ENCODE measurements around the gene GP5. TPM values are rescaled to one million over a fixed set of nuclear protein-coding genes. Genes with fewer than 3 reads are reported as not detected.

GP5 gene
- total RNA-seq, 1 experiment from 2014 or later, result 0.05 TPM

DNA sequence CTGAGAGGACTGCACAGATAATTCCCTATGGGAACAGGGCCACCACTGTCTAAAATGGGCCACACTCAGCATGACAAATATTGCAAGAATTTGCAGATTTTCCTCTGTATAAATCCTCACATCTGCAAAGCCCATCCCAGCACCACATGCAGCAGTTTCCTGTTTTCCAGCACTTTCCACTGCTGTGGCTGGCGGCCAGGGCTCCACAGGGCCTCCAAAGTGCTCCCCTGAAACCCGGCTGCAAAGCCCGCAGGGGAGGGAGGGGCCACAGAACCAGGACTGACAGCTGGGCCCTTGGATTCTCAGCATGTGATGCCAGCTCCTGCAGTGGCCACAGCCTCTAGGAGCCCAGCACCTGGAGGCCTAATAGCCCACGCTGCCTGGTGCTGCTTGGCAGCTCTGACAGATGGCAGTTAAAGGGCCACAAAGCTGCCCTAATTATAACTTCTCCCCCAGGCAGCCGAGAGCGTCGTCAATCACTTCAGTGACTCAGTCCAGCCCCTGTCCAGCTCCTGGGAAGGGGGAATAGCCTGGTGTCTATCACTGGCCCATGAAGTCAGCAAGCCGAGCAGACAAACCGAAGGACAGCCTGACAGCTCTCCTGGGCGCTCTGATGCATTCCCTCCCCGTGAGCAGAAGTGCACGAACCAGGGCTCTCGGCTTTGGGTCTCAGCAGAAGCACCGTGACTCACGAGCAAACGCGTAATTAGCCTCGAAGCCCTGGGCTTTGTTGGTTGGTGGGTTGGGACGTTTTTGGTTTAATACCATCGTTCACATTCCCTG is 34.2 kb downstream of the GP5 start:
- Histone ChIP-seq H3K27ac (ENCODE audit: low read length) (no peak overlapping the region), H3K4me1 (ENCODE audit: control insufficient read depth, insufficient read depth, low read length) (peaks cover 6% of the 10 kb centered on the region), H3K36me3 (ENCODE audit: control insufficient read depth, insufficient read depth, low read length) (no peaks in the 10 kb centered on the region), H3K27me3 (ENCODE audit: control insufficient read depth, insufficient read depth, low read length) (0 out of 2 replicates have a peak, but pooled peaks cover 1% of the 10 kb centered on the region), H3K9me3 (ENCODE audit: control insufficient read depth, insufficient read depth, low read depth, low read length) (no peaks in the 10 kb centered on the region), H3K4me3 (ENCODE audit: low read depth in 2 of 2, low read length in 2 of 2) (no peak overlapping the region)
- in situ Hi-C loops (cut with HindIII; ENCODE audit: low pct_unique_long_range_greater_than_20kb, low sequenced_read_pairs), result no loop called here
- BruUV-seq (replicated peaks), result no TSS peak
- TF ChIP-seq SIN3A (IDR thresholded peaks at IDR 0.05; ENCODE audit: borderline replicate concordance, insufficient read depth, low read depth, low read length) (no peak), POLR2AphosphoS5 (IDR thresholded peaks at IDR 0.05; ENCODE audit: low read depth, low read length) (no peak)
- ChIA-PET POLR2A (interaction anchor here (0.7 kb wide), 1 partner anchor 10 kb away, joined by 3 read pairs; no protein-coding TSS in a partner anchor), CTCF (no interaction called here)
- intact Hi-C loops (cut with micrococcal nuclease; ENCODE audit: unreplicated experiment), result no loop called here
- DNase-seq (ENCODE audit: low read depth, low spot score) (no peak), ATAC-seq (peak; percentile 36; the same call in 1 of the 2 replicates)

DNA sequence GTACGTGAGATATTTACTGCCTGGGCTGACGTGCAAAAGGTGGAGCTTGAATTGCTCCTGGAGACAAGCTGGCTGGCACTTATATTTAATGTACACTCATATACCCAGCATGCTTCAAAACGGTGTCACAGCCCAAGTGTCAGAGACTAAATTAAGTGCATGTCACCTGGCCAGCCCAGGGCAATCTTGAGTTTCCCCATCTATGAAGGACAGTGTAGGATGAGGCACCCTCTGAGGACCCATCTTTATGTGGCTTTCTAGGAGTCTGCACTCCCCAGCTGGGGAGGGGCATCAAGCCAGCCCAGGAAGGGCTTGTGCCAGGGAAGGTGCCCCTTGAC is 34.8 kb downstream of the GP5 start:
- H3K4me1 ChIP-seq (ENCODE audit: control insufficient read depth, insufficient read depth, low read length), result 0 out of 2 replicates have a peak, but pooled peaks cover under 1% of the 10 kb centered on the region
- TF ChIP-seq, protein P1, sequence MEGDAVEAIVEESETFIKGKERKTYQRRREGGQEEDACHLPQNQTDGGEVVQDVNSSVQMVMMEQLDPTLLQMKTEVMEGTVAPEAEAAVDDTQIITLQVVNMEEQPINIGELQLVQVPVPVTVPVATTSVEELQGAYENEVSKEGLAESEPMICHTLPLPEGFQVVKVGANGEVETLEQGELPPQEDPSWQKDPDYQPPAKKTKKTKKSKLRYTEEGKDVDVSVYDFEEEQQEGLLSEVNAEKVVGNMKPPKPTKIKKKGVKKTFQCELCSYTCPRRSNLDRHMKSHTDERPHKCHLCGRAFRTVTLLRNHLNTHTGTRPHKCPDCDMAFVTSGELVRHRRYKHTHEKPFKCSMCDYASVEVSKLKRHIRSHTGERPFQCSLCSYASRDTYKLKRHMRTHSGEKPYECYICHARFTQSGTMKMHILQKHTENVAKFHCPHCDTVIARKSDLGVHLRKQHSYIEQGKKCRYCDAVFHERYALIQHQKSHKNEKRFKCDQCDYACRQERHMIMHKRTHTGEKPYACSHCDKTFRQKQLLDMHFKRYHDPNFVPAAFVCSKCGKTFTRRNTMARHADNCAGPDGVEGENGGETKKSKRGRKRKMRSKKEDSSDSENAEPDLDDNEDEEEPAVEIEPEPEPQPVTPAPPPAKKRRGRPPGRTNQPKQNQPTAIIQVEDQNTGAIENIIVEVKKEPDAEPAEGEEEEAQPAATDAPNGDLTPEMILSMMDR (IDR thresholded peaks at IDR 0.05), result no peak
- no peak for TF ChIP-seq TCF7L2 (IDR thresholded peaks at IDR 0.05; ENCODE audit: low read depth, low read length)
- TF ChIP-seq POLR2AphosphoS5 (IDR thresholded peaks at IDR 0.05; ENCODE audit: low read depth, low read length), result no peak
- TF ChIP-seq, protein P2, sequence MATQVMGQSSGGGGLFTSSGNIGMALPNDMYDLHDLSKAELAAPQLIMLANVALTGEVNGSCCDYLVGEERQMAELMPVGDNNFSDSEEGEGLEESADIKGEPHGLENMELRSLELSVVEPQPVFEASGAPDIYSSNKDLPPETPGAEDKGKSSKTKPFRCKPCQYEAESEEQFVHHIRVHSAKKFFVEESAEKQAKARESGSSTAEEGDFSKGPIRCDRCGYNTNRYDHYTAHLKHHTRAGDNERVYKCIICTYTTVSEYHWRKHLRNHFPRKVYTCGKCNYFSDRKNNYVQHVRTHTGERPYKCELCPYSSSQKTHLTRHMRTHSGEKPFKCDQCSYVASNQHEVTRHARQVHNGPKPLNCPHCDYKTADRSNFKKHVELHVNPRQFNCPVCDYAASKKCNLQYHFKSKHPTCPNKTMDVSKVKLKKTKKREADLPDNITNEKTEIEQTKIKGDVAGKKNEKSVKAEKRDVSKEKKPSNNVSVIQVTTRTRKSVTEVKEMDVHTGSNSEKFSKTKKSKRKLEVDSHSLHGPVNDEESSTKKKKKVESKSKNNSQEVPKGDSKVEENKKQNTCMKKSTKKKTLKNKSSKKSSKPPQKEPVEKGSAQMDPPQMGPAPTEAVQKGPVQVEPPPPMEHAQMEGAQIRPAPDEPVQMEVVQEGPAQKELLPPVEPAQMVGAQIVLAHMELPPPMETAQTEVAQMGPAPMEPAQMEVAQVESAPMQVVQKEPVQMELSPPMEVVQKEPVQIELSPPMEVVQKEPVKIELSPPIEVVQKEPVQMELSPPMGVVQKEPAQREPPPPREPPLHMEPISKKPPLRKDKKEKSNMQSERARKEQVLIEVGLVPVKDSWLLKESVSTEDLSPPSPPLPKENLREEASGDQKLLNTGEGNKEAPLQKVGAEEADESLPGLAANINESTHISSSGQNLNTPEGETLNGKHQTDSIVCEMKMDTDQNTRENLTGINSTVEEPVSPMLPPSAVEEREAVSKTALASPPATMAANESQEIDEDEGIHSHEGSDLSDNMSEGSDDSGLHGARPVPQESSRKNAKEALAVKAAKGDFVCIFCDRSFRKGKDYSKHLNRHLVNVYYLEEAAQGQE (IDR thresholded peaks at IDR 0.05; ENCODE audit: insufficient read depth in 1 of 2, low read depth in 2 of 2, low read length in 1 of 2), result no peak
- TF ChIP-seq SIN3A (IDR thresholded peaks at IDR 0.05; ENCODE audit: borderline replicate concordance, insufficient read depth, low read depth, low read length), result no peak
- in situ Hi-C loops (cut with HindIII; ENCODE audit: low pct_unique_long_range_greater_than_20kb, low sequenced_read_pairs) (no loop called here), intact Hi-C loops (cut with micrococcal nuclease; ENCODE audit: unreplicated experiment) (no loop called here)
- no peaks in the 10 kb centered on the region for H3K27me3 ChIP-seq (ENCODE audit: control insufficient read depth, insufficient read depth, low read length)
- no peak overlapping the region for H3K4me3 ChIP-seq (ENCODE audit: low read depth in 2 of 2, low read length in 2 of 2)
- ATAC-seq (no peak), DNase-seq (ENCODE audit: low read depth, low spot score) (no peak)
- no peak overlapping the region for H3K27ac ChIP-seq (ENCODE audit: low read length)
- POLR2A ChIA-PET, result interaction anchor here (0.7 kb wide), 1 partner anchor 10 kb away, joined by 3 read pairs; no protein-coding TSS in a partner anchor
- H3K36me3 ChIP-seq (ENCODE audit: control insufficient read depth, insufficient read depth, low read length), result no peaks in the 10 kb centered on the region
- CTCF ChIA-PET, result no interaction called here
- BruUV-seq (replicated peaks), result no TSS peak
- no peaks in the 10 kb centered on the region for H3K9me3 ChIP-seq (ENCODE audit: control insufficient read depth, insufficient read depth, low read depth, low read length)

DNA sequence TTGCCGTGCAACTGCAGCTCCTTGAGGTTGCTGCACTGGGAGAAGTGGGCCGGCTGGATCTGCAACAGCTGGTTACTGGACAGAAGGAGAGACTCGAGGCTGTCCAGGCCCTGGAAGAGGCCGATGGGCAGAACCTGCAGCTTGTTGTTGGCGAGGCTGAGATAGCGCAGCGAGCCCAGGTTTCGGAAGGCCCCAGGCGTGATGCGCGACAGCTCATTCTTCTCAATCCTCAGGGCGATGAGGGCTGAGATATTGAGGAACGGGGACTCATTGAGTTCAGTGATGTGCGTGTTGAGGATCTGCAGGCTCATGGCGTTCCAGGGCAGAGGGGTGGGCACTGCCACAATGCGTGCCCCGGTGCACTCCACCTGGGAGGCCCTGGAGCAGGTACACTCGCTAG is 38.5 kb downstream of the GP5 start:
- in situ Hi-C loops (cut with HindIII; ENCODE audit: low pct_unique_long_range_greater_than_20kb, low sequenced_read_pairs), result no loop called here
- no TSS peak for BruUV-seq (replicated peaks)
- intact Hi-C loops (cut with micrococcal nuclease; ENCODE audit: unreplicated experiment), result no loop called here

More for the DNA sequence above, 38.5 kb downstream of the GP5 start:
- DNase-seq (ENCODE audit: low read depth, low spot score) (no peak), ATAC-seq (no peak)
- H3K4me1 ChIP-seq (ENCODE audit: control insufficient read depth, insufficient read depth, low read length), result no peaks in the 10 kb centered on the region
- TF ChIP-seq, protein P2 (IDR thresholded peaks at IDR 0.05; ENCODE audit: insufficient read depth in 1 of 2, low read depth in 2 of 2, low read length in 1 of 2), result no peak
- TF ChIP-seq, protein P1 (IDR thresholded peaks at IDR 0.05), result no peak
- ChIA-PET POLR2A (interaction anchor here (0.6 to 0.9 kb wide), 2 partner anchors 10 to 39 kb away, joined by 3 to 6 read pairs; no protein-coding TSS in a partner anchor), CTCF (no interaction called here)
- H3K9me3 ChIP-seq (ENCODE audit: control insufficient read depth, insufficient read depth, low read depth, low read length), result no peaks in the 10 kb centered on the region
- no peaks in the 10 kb centered on the region for H3K27me3 ChIP-seq (ENCODE audit: control insufficient read depth, insufficient read depth, low read length)
- H3K4me3 ChIP-seq (ENCODE audit: low read depth in 2 of 2, low read length in 2 of 2), result no peak overlapping the region
- H3K36me3 ChIP-seq (ENCODE audit: control insufficient read depth, insufficient read depth, low read length), result no peaks in the 10 kb centered on the region
- no peak overlapping the region for H3K27ac ChIP-seq (ENCODE audit: low read length)
